Measurements from ENCODE around the gene CHI3L1.

- TF ChIP-seq CTCF (IDR thresholded peaks at IDR 0.05; ENCODE audit: poor library complexity): no peak
- no peak for TF ChIP-seq EZH2 (IDR thresholded peaks at IDR 0.05; ENCODE audit: borderline replicate concordance)
Measured at GRCh38 chr1:203219171-203219570, 32.7 kb upstream of the CHI3L1 start.
